ENCODE measurements around the gene ZNF189. TPM values are rescaled to one million over a fixed set of nuclear protein-coding genes. Genes with fewer than 3 reads are reported as not detected.

The ZNF189 gene
- total and polyA plus RNA-seq, 2 donors = 13.6 to 16.2 TPM

Other genes with a start within 250 kb of the ZNF189 start
- gene BAAT, start 13.8 kb upstream of the ZNF189 start, total RNA-seq = 0.09 TPM
- gene BAAT, start 13.8 kb upstream of the ZNF189 start, polyA plus RNA-seq = 0.11 TPM
- gene MRPL50, start 233 bp upstream of the ZNF189 start, total RNA-seq = 15.7 TPM
- gene MRPL50, start 233 bp upstream of the ZNF189 start, polyA plus RNA-seq = 13.5 TPM
- gene ALDOB, start 36.9 kb downstream of the ZNF189 start, total RNA-seq = 1.7 TPM
- 9.1 TPM for gene ALDOB, start 36.9 kb downstream of the ZNF189 start, polyA plus RNA-seq
- 21.2 TPM for gene RNF20, start 135.0 kb downstream of the ZNF189 start, total RNA-seq
- 16.9 TPM for gene RNF20, start 135.0 kb downstream of the ZNF189 start, polyA plus RNA-seq
- not detected for gene PPP3R2, start 196.1 kb downstream of the ZNF189 start, total RNA-seq
- gene PPP3R2, start 196.1 kb downstream of the ZNF189 start, polyA plus RNA-seq = 0.02 TPM